ENCODE results near the gene CDKN1C. TPM values are rescaled to one million over a fixed set of nuclear protein-coding genes. Genes with fewer than 3 reads are reported as not detected.
A peak's percentile ranks its signal among the peaks of the same experiment; 100 is the strongest.

Gene CDKN1C
- total RNA-seq, 1 experiment from 2014 or later, result 15.4 TPM

DNA sequence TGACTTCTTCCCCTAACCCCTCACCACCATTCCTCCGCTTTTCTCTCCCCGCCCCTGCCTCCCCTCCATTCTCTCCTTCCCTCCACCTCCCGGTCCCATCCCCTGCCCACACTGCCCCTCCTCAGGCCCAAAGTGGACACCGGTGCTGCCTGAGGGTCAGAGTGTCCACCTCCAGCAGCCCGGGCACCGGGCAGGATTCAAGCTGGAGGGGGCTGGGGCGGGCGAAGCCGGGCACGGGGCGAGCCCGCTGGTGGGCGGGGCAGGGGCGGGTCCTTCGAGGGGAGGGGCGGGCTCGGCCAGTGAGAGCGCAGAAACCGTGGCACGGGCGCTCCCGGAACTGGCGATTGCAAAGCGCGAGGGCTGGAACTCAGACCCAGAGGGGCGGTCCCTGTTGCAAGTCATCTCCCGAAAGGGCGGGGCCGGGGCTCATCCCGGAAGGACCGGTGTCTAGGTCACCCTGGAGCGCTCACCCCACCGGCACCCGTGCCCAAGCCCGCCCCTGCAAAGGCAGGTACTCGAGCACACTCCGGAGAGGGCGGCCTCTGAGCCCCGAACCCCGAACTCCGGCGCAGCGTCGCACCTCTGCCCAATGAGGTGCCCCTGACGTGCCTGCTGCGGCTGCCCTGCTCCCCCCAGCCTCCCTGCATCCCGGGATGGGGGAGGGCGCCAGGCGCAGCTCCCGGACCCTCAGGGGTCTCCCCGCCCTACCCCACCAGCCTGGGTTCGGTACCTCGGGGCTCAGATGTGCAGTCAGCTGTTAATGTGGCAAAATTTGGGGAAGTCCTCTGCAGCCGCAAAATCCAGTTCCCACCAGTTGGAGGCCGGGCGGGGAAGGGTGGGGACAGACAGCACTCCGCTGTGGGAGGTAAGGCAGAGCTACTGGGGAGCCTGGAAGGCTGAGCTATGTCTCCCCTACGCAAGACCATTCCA lies 16.5 kb upstream of the CDKN1C start:
- Histone ChIP-seq H3K27ac (ENCODE audit: insufficient read length, low read depth, low read length) (no peak overlapping the region), H2BK20ac (ENCODE audit: low read depth, low read length, poor library complexity, severe bottlenecking) (no peak overlapping the region), H3K9ac (ENCODE audit: extremely low read depth, insufficient read length, low read length) (no peak overlapping the region), H2BK15ac (ENCODE audit: low read depth, low read length) (no peak overlapping the region), H3K4ac (ENCODE audit: low read depth, low read length) (no peak overlapping the region), H4K8ac (replicated peaks; ENCODE audit: insufficient read length, low read depth, low read length) (no peak overlapping the region), H2BK120ac (ENCODE audit: low read depth, low read length, poor library complexity, severe bottlenecking) (no peak overlapping the region), H3K4me1 (ENCODE audit: insufficient read depth, low read length) (no peaks in the 10 kb centered on the region; the same call in 1 of the 2 replicates), H4K20me1 (ENCODE audit: control insufficient read depth, insufficient read depth, insufficient read length) (peaks cover 3% of the 10 kb centered on the region), H3K9me3 (ENCODE audit: control insufficient read depth, low read depth, low read length) (no peaks in the 10 kb centered on the region), H3K14ac (ENCODE audit: insufficient read depth, low read length) (peak overlapping the region; percentile 66), H2BK5ac (ENCODE audit: insufficient read length, low read length) (no peak overlapping the region), H3K79me2 (ENCODE audit: insufficient read depth, low read length) (no peaks in the 10 kb centered on the region), H2AFZ (ENCODE audit: low read length) (no peak overlapping the region), H4K5ac (ENCODE audit: insufficient read length, low read depth, low read length) (no peak overlapping the region), H3K18ac (ENCODE audit: insufficient read length, low read depth, low read length) (peak overlapping the region; percentile 63), H3K56ac (ENCODE audit: insufficient read length, low read depth, low read length) (no peak overlapping the region), H3K4me2 (ENCODE audit: insufficient read depth, insufficient read length, low read length) (peak overlapping the region; percentile 68), H3T11ph (ENCODE audit: low read length) (no peak overlapping the region), H4K91ac (ENCODE audit: insufficient read length, low read depth, low read length) (no peak overlapping the region), H3K23ac (ENCODE audit: insufficient read length, low read depth, low read length) (no peak overlapping the region), H2AK5ac (ENCODE audit: insufficient read length, low read length) (no peak overlapping the region), H3K27me3 (ENCODE audit: insufficient read depth, low read length) (no peaks in the 10 kb centered on the region; the same call in 1 of the 2 replicates), H3K79me1 (ENCODE audit: insufficient read depth, low read depth, low read length, poor library complexity, severe bottlenecking) (no peaks in the 10 kb centered on the region), H3K23me2 (ENCODE audit: insufficient read length, low read depth, low read length, poor library complexity, severe bottlenecking) (peaks cover 8% of the 10 kb centered on the region), H2BK12ac (ENCODE audit: insufficient read length, low read depth, low read length) (no peak overlapping the region)
- Mint-ChIP-seq H3K9me3 (peaks cover 6 to 18% of the 10 kb centered on the region in 2 experiments), H3K27me3 (ENCODE audit: low read depth) (peaks cover 62% of the 10 kb centered on the region), H3K4me3 (peak overlapping the region; percentile 63 to 77), H3K36me3 (ENCODE audit: insufficient read depth in 1 of 3, low read depth in 3 of 3) (peaks cover 7 to 18% (median 18%) of the 10 kb centered on the region in 3 experiments; a peak in 6 of 7 replicates), H3K27ac (no peak overlapping the region), H3K4me1 (peaks cover 18 to 29% of the 10 kb centered on the region in 2 experiments)
- no CpG with 5 or more reads among the region's 58 CpGs for WGBS (ENCODE audit: extremely low coverage, insufficient read length, low lambda C conversion rate)
- peak; percentile 98 for DNase-seq
- no peak for TF ChIP-seq CTCF (conservative IDR thresholded peaks at IDR 0.05)
